HG03064 (cell line): ENCODE measurements around the gene MYO16.

ENCODE experiments used
- ATAC-seq: cut with Tn5 transposase; IDR thresholded peaks from one replicate; pipeline ENCODE4 v1.9.1; 2021; ENCODE audit warnings: low read depth; ENCODE audit not compliant: unreplicated experiment

Gene MYO16

DNA sequence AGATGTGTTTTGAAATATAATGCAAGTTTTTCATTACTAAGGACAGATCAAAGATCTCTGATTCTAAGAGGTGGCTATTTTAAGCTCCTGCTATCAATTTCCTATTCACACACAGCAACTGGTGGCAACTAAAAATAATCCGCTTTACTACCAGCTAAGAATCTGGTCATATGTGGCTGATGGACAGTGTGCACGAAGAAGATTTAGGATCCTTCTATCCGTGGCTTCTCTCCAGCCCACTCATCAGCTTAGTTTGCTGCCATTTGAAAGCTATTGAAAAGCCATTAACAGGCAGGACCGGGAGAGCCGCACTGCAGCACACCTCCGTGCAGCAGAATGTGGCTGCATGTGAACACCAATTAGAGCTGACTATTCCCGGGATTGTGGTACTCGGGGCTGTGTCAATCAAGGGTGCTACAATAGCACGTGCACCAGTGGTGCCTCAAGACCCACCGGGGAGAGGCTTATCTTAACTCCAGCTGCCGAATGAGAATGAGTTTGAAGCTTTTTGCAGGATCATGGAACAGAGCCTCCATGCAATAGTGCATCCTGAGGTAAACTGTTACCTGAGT lies at the start of gene MYO16:
MYO16 (plus strand) TSS at position 431 of the 572 bp plus-strand sequence. CDS start 234 bp downstream, outside the sequence.
- no peak for ATAC-seq

DNA sequence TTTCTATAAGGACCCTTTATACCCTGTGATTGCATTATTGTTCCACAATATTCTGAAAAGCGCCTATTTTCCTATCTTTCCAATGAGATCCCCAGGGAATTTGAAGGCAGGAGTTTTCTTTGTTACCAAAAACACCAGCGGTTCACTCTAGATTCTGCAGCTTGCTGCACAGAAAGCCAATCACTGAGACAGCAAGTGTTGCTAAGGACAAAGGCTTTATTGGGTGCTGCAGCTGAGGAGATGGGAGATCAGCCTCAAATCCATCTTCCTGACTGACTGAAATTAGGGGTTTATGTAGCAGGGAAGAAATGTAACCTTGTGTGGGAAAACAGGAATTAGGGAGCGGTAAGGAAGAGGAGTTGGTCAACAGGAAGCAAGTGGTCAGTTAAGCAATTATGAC lies 42.6 kb upstream of the MYO16 start:
- no peak for ATAC-seq

DNA sequence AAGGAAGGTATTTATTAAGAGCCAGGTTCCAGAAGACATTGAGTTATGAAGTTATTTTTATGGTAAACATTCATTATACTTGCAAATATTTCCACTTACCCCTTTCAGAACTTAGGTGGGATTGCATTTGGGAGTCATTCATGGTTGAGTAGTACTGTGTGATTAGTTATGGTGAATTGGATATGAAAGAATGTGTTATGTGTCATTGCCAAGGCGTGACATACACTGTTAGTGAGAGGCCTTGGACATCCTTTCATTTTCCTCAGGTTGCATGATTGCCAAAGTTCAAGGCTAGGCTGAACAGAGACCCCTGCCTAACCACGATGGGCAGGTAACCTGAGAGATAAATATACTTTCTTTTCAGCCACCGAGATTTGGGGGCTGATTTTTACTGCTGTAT lies 40.9 kb upstream of the MYO16 start:
- no peak for ATAC-seq

DNA sequence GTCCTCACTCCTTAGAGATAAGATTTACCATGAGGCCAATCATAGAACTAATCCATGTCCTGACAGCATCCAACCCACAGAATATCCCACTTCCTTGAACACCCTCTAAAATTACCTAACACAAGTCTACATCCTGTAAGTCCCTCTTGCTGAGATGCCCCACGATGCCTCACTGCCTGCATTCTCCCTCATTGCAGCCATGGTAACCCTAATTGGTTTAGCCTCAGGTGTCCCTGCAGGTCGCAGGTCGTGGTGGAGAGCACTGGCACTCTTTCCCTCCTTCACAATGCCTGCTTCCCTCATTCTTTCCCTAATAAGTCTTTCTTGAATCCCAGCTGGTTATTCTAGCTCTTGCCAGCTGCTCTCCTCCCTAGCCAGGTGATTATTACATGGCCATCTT lies 35.3 kb upstream of the MYO16 start:
- no peak for ATAC-seq

DNA sequence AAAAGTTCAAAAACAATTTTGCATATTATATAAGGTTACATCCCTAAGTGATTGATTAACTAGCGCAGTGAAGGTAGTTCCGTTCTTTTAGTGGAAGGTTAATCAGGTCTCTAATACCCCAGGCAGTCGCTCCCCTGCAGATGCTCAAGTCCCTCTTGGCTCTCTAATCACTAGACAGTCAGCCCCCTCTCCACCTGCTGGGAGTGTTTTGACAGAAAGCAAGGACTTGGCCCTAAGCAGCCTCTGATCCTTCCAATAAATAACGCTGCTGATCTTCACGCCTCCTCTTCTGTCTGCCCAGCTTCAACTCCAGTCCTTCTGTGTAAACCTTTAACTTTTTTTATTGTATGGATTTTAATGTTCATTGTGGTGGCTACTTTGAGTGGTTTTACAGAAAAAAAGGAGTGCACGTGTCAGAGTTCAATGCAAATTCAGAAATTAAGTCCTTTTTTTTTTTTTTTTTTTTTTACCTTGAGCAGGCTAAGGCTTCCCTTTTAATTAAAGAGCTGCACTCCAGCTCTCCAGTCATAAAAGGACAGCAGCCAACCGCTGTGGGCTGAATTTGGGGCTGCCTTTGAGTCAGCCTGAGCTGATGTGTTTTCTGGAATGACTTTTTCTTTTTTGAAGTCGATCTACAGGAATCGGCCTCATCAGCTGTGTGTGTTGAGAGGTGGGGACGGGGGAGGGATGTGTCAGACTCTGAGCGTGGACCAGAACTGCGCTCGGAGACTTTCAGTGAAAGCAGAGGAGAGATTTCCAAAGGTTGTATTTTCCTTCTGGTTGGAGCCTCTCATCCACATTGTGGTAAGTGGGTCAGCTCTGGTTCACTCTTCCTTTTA lies 33.8 kb upstream of the MYO16 start:
- ATAC-seq, result no peak

DNA sequence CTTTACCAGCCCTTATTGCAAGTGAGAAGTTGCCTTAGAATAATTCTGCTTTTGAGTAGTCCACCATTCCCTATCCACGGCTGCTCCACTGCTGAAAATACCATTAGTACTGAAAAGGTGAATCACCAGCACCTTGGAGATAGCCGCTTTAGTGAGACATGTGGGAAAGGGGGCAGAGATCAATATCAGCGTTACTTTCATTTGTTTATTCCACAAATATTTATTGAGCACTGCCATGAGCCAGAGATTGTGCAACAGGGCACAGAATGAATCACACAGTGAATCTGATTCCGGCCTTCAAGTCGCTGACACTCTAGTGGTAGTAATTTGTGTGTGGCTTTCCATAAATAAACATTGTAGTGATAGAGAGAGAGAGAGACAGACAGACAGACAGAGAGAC lies 31.5 kb upstream of the MYO16 start:
- no peak for ATAC-seq

DNA sequence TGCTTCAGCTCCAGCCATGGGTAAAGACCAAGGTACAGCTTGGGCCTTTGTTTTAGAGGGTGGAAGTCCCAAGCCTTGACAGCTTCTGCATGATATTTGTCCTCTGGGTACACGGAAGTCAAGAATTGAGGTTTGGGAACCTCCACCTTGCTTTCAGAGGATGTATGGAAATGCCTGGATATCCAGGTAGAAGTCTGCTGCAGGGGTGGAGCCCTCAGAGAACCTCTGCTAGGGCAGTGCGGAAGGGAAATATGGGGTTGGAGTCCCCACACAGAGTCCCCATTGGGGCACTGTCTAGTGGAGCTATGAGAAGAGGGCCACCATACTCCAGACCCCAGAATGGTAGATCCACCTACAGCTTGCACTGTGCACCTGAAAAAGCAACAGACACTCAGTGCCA lies 23.0 kb upstream of the MYO16 start:
- no peak for ATAC-seq

DNA sequence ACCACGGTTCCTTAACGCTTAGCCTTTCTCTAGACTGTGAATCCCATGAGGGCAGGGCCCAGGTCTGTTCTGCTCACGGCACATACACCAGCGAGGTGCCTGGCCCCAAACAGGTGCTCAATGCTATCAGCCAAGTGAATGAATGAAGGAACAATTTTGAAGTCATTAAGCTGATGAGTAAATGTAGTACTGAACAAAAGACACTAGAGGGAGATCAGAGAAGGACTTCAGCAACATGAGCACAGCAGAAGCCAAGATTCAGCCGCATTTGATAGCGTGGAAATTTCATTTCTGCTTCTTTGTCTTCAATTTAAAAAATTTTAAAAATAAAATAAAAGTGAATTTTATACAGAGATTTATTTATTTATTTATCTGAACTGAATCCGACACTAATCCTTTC lies 20.1 kb upstream of the MYO16 start:
- no peak for ATAC-seq

DNA sequence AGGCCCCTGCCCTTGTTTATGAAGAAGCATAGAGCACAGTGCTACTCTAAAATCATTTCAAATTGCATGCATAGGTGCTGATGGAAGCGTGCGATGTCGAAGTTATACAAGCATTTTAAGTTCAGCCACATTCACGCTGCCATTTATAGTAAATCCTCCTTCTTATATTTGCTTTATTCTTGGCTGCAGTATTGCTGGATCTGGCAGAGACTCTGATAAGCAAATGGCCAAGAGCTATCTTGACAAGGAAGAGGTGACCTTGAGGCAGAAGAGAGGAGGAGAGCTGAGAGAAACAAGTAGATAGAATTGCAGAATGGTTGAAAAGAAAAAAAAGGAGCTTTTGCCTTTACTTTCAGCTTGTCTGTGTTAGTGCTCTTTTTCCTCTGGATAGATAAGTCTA lies 18.9 kb upstream of the MYO16 start:
- no peak for ATAC-seq

DNA sequence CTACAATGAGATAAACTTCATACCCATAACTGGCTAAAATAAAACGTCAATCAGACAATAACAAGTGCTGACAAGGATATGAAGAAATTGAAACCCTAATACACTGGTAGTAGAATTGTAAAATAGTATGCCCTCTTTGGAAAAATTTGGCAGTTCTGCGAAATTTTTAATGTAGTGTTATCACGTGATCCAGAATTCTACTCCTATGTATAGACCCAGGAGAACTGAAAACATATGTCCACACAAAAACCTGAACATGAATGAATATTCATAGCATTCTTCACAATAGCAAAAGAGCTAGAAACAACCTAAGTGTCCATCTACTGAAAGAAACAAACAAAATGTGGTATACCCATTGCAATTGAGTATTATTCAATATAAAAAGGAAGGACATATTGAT lies 14.2 kb upstream of the MYO16 start:
- no peak for ATAC-seq

DNA sequence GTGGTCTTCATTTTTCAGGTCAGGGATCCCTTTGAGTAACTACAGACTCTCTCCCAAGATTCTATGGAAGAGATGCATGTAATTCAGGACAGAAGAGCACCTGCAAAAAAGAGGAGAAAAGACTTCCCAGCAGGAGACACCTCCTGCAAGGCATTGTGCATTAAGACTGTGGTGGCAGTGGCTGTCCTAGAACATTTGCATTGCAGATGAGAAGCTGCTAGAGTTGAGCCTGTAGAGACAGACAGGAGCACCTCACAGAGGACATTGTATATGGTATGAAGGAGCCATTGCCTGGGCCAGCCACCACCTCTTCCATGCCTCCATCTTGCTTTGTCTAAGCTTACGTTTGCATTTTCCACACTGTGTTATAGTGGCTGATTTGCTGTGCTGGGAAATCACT lies 11.2 kb upstream of the MYO16 start:
- ATAC-seq, result no peak

DNA sequence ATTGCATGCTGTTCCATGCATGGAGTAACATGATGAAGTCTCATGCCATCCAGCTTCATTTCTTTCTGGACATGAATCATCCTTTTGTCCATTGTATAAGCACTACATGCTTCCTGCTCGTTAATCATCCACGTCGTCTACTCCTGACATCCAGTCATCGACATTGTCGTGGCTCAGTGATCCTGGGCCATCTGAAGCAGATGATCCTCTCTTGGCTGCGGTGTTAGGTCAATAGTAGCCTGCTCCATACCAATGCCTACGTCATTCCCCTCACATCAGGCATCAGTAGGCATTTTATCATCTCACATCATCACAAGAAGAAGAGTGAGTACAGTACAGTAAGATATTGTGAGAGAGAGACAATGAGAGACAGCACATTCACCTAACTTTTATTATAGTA lies 7.9 kb upstream of the MYO16 start:
- no peak for ATAC-seq

DNA sequence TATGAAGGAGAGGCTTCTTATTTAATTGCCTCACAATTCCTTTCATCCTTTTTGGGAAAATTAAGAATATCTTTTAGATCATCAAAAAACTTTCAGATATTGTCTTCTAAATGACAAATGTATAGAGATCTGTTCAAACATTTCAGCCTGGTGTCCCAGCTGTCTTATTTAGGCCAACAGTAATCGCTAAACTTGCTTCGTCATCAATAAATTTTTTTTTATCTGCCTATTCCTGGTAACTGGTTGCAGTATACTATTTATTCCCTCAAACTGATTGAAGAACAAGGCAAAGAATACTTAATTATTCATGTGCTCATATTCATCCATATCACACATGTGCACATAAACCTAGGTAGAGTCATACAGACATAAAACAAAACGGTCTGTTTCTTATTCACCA lies 5.3 kb upstream of the MYO16 start:
- no peak for ATAC-seq

DNA sequence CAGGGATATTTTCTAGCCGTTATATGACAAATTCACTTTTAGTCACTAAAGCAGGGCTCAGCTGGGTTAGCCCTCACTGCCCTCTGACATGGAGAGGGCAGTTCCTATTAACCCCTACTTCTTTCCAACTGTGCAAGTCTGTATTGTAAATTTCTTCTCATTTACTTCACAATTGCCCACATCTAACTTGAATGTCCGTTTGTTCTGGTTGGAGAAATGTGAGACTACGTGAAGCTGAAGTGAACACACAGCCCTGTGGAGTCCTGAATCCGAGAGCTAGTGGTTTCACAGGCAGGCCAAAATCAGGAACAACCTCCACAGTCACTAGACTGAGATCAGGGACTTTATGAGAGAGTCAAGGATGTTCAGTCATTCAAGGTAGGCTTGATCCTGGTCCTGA lies 4.4 kb upstream of the MYO16 start:
- no peak for ATAC-seq

DNA sequence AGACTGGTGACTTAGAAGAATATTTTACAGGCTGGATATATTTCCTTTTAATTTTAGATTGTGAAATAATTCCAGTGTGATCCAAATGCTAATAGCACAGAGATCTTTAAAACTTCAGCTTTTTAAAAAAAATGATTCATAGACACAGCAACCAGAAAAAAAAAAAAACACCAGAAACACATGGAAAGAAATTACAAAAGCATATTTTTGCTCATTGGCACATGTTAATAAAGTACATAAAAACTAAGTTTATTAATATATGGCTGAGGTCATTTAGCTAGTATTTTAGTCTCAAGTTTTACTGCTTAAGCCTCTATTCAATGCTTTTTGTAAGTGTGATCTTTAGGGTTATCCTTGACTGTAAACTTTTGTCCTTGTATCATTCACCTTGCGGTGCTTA lies 577 bp downstream of the MYO16 start:
- ATAC-seq, result no peak

DNA sequence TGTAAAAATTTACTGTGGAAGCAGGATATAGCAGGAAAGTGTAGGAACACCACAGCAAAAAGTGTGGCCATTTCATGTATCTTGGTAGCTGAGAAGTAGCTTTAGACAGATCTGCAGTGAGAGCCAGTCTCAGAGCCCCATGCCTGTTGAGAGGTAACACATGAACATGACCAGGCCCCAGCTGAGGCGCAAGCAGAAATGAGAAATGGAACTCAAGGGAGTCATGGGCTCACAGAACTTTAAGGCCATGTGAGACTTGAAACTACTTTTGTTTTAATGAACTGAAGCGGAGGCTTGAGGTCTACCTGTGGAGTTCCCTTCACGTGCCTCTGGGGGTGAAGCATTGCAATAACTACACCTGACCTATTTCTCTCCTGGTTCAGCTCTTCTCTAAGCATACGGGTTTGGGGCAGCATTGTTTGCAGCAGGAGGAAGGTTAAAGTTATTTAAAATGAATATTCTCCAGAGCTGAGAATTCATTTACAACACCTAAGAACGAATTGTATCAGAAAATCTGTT lies 3.3 kb downstream of the MYO16 start:
- no peak for ATAC-seq

DNA sequence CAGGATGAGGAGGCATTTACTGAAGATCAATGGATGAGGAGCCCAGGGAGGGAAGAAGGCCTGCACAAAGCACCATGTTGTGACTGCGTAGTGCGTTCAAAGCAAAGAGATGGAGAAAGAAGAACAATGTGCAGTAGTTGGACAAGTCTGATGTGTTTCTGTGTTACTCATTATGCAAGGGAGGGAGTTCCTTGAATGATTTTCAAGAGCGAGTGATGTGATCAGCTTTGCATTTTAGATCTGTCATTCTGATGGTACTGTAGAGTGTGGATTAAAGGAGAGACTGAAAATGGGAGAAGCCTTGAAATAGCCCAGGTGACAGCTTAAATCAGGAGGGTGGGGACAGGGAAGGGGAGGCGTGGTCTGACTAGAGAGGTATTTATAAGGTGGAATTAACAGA lies 9.5 kb downstream of the MYO16 start:
- no peak for ATAC-seq

DNA sequence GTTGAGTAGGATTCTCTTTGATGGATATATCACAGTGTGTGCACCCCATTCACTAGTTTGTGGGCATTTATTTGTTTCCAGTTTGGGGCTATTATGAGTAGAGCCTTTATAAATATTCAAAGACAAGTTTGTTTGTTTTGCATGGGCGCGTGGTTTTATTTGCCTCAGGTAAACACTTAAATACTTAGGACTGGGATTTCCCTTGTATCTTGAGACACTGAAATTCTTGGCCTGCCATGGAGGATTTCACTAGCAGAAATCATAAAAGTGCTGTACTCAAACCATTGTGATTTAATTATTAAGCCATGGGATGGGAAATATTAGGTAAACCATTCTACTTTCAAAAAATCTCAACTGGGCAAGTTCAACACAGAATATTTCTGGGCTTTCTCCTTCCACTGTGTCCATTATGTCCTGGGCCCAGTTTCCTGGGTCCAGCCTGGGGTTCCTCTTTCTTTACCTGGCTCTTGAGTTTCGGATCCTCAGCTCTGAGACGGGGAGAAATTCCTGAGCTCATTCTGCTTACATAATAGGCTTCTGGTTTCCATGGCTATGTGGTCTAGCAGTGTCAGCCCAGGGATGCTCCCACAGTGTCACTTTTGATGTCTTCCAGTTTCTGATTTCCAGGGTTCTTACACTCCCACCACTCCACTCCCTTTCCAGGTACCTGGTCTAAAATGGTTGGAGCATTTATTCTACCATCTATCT lies 14.4 kb downstream of the MYO16 start:
- no peak for ATAC-seq

DNA sequence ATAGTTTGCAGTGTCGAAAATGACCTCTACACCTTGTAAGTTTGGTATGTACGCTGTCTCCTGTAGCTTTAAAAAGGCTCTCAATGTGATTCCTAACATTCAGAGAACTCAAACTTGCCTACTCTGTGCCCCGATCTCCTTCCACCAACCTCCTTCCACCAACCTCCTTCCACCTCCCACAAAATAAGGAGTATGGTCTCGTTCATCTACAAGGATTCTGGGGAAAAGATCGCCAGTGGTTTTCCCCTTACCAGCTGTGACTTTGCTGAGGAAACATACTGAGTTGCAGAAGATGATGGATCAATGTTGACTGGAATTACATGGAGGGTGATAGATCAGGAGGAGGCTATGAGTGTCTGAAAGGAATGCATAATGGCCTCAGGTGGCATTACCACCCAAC lies 16.0 kb downstream of the MYO16 start:
- ATAC-seq, result no peak

DNA sequence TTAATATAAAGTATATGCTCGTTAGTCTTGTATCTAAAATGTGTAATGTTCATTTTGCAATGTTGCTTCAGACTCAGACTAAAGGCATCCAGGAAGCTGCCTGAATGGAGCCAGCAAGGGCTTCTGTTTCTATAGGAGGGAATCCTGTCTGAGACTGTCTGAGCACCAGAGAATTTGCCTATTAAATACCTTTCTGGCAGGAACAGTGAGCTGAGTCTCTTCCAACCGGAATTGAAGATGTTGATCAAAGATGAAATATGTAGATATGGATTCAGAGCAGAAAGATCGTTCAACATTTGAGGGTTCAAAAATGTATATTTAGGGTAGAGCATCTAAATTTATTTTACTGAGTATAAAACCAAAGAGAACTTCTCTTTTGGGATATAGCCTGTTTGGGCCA lies 20.9 kb downstream of the MYO16 start:
- no peak for ATAC-seq

DNA sequence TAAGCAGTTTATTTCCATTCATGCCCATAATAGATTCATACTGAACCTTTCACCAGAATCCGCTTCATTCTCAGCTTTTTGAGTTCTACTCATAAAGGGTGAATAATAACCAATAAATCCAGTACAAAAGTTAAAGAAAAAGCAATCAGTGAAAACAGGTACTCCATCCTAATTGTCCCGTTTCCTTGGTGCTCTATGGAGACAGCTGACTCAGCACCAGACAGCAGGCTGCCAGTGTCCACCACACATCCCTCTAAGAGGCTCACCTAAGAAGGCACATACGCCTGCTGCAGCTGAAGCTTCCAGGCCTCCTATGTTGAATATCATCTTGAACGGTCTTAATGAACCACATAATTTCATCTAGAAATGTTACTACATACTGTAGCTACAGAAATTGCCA lies 27.3 kb downstream of the MYO16 start:
- no peak for ATAC-seq

DNA sequence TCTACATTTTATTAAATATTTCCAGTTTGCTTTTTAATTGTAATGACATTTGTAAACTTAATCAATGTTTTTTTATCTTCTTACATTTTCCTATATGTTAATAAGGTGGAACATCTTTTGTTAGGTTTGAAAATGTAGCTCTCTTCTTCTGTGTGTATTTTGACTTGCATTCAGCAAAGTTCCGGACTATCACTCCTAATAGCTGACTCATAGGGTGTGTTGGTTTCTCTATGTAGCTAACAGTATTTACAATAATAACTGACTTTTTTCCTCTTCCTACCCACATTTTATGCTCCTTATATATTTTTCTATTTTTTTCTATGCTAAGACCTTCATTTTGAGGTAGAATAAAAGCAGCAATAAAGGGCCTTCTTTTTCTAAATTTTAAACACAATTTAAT lies 28.1 kb downstream of the MYO16 start:
- ATAC-seq, result no peak
